Epidermal melanocyte (primary cell): Measurements from ENCODE around the gene ADAMTS2.
"Not testable (repeated sequence)": the region's sequence is repeated elsewhere in the genome, so short reads cannot be mapped to it uniquely, and the experiment has no call there.

Experiments
- DNase-seq: peaks from one replicate; pipeline ENCODE4 v3.0.0; 2011; ENCODE audit warnings: low spot score; ENCODE audit not compliant: insufficient read length

The ADAMTS2 gene

GRCh38 chr5:179113945-179114641, 231.2 kb downstream of the ADAMTS2 start:
- DNase-seq, result no peak

GRCh38 chr5:179113143-179113530, 232.1 kb downstream of the ADAMTS2 start:
- DNase-seq, result no peak

GRCh38 chr5:179112469-179113142, 232.7 kb downstream of the ADAMTS2 start:
- DNase-seq, result no peak

- DNase-seq, result no peak
These were observed 233.7 kb downstream of the ADAMTS2 start for GRCh38 chr5:179111267-179112207.

- DNase-seq, result no peak
These were observed 234.7 kb downstream of the ADAMTS2 start for GRCh38 chr5:179110528-179110927.

GRCh38 chr5:179101282-179101681, 244.0 kb downstream of the ADAMTS2 start:
- not testable (repeated sequence) for DNase-seq

- no peak for DNase-seq
These were observed 255.8 kb downstream of the ADAMTS2 start for GRCh38 chr5:179089502-179089901.

- no peak for DNase-seq
These were observed 264.5 kb downstream of the ADAMTS2 start for GRCh38 chr5:179080724-179081123.

- DNase-seq, result no peak
These were observed 265.9 kb downstream of the ADAMTS2 start for GRCh38 chr5:179079165-179079987.

GRCh38 chr5:179065703-179066102, 279.6 kb downstream of the ADAMTS2 start:
- DNase-seq, result no peak

GRCh38 chr5:179061025-179061424, 284.2 kb downstream of the ADAMTS2 start:
- no peak for DNase-seq
